LNCAP (cell line): ENCODE results near the gene LYVE1.

Source experiments
- TF ChIP-seq, protein P1 (sequence below): fragments of 450-650 bp; IDR thresholded peaks from 2 replicates; pipeline ENCODE4 v1.5.1; 2017; ENCODE audit warnings: mild to moderate bottlenecking

The LYVE1 gene

DNA sequence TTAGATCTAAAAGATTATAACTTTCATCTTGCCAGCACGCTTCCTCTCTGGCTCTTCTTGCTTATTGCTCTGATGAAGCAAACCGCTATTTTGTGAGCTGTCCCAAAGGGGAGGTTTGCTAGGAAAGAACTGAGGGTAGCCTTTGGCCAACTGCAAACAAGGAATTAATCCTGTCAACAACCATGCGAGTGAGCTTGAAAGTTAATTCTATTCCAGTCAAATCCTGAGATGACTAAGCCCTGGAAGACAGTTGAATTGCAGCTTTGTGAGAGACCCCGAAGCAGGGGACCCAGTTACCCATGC lies 17.2 kb downstream of the LYVE1 start:
- TF ChIP-seq, protein P1, sequence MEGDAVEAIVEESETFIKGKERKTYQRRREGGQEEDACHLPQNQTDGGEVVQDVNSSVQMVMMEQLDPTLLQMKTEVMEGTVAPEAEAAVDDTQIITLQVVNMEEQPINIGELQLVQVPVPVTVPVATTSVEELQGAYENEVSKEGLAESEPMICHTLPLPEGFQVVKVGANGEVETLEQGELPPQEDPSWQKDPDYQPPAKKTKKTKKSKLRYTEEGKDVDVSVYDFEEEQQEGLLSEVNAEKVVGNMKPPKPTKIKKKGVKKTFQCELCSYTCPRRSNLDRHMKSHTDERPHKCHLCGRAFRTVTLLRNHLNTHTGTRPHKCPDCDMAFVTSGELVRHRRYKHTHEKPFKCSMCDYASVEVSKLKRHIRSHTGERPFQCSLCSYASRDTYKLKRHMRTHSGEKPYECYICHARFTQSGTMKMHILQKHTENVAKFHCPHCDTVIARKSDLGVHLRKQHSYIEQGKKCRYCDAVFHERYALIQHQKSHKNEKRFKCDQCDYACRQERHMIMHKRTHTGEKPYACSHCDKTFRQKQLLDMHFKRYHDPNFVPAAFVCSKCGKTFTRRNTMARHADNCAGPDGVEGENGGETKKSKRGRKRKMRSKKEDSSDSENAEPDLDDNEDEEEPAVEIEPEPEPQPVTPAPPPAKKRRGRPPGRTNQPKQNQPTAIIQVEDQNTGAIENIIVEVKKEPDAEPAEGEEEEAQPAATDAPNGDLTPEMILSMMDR: no peak

DNA sequence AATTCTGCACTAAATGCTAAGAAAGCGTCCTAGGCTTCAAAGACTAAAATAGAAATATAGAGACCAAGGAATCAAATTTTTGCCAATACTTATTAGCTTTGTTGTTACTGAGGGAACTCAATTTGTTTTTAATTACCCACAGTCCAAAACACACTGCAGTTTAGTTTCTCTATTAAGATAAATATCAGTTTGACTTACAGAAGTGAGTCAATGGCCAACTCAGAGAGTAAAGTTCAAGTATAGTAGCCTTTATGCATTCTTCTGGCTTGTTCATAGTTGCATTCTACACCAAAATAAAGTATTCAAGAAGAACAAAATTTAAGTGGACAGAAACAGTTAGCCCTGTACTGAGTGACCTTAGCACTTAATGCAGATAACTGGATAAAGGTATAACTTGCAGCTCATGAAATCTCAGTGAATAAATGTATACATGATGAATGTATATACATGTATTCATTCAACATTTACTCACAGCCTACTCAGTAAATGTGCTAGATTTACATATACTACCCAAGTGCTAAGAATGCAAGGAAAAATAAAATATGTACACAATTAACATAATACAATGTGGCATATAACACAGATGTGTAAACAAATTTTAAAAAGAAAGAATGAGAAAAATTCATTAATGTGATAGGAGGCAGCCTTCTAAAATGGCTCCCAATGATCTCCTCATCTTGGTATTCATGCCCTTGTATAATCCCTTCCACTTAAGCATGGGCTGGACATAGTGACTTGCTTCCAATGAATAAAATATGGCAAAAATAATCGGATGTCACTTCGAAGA lies 17.8 kb downstream of the LYVE1 start:
- TF ChIP-seq, protein P1: no peak

DNA sequence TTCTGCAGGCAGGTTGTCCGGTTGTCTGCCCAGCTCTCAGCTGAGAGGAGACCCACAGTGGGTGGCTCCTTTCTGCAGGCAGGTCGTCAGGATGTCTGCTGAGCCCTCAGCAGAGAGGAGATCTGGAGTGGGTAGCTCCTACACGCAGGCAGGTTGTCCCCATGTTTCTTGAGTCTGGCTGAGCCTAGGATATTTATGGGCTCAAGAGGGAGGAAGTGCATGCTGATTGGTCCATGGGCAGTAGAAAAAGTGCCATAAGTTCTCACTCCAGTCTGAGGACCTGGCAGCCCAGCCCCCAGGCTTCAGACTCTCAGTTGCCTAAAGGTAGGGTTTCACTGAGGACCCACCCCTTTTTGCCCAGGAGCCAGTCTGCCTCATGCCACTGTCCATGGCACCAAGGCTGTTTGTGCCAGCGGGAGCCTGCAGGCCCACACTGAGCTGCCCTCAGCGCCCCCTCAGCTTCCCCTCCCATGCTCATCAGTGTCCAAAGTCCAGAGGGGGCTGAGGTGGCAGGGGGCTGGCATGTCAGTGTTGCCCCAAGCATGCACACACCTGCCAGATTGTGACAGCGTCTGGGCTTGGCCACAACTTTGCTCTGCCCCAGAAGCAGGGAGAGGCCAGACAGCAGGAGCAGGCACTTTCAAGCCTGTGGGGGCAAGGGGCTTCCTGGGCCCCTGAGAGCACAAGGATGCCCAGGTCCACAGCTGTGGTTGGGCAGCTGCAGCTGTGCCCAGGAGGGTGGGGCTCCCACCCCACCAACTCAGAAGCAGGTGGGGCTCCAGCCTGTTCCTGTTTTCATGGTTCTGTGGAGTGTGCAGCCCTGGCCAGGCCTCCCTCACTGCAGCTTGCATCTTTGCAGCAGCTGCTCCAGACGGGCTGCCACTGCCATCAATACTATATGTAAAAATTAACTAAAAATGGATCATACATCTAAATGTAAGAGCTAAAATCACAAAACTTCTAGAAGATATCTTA lies 23.7 kb downstream of the LYVE1 start:
- TF ChIP-seq, protein P1: no peak

DNA sequence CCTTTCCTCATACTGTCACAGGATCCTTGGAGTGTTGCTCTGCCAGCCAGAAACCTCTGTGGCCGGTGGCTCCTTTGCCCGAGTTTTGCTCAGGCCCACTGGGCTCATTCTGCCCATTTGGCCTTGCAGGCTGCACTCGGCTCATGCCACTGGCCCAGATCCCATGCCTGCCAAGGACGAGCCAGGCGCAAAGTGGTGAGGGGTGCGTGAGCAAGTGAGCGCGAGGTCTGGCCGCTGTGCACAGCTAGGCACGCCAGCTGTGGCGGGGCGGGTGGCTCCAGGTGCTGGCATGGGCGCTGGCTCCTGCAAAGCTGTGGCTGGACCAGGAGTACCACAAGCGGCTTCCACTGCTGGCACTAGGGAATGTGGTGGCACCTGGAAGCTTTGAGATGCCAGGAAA lies 24.7 kb downstream of the LYVE1 start:
- TF ChIP-seq, protein P1: no peak

DNA sequence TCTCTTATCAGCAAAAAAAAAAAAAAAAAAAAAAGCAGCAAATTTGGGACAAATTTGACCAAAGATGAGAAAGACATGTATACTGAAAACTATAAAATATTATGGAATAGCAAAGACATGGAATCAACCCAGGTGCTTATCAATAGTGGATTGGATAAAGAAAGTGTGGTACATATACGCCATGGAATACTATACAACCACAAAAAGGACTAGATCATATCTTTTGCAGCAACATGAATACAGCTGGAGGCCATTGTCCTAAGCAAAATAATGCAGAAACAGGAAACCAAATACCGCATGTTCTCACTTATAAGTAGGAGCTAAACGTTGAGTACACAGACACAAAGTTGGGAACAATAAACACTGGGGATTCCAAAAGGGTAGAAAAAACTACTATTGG lies 25.7 kb downstream of the LYVE1 start:
- TF ChIP-seq, protein P1: no peak

DNA sequence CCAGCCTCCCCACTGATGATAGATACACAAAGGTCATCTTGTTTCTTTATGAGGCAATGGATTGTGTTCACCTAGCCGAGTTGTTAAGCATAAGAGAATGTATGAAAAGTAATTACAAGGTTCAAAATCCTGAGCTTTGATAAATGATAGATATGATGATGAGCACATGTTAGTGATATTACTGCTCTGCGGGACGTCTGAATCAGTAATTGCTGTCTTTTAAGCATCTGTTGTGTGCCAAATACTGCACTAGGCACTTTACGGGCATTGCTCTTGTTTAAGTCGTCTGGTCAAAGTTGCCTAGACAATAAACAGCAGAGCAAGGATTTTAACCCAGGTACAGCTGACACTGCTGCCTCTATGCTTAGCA lies 26.9 kb downstream of the LYVE1 start:
- TF ChIP-seq, protein P1: no peak

DNA sequence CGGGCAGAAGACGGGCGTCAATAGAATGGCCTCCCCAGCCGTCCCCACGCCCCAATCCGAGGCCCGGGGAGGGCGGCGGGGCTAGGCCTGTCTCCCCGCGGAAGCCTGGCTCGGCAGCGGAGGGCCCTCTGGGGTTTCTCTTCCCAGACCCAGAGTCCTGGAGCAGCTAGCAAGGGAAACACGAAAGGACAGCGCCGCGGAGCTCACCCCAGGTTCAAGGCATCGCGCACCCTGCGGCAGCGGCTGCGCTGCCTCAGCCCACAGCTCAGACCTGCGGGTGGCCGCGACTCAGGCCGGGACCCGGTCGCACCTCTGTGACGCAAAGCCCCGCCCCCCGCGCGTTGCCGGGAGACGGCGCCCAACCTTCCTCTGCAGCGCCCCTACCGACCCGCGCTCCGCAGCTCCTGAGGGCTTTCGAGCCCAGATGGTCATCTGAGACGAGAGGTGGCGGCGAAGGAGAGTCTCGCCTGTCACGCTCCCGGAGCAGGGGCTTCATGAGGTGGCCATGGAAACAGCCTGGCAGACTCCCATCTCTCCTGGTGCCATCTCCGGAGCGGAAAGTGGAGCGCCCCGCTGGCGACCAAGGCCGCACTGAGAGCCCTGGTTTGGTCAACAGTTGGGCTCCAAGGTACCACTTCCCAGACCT lies 27.4 kb downstream of the LYVE1 start, which contains the start of gene RNF141:
TSS of gene RNF141 (minus strand) at position 273 of the 646 bp plus-strand sequence. CDS start 7,029 bp downstream, outside the sequence.
- TF ChIP-seq, protein P1: peak; percentile 76
